Activated CD8-positive, alpha-beta memory T cell treated with anti-CD3 and anti-CD28 coated beads, Interleukin-2, amount 50 U/mL, for 48 hours (primary cell): ENCODE measurements around the gene TBC1D22A.

Experiments
- DNase-seq: peaks from one replicate; pipeline ENCODE4 v3.0.0-alpha.2; 2020

The TBC1D22A gene

GRCh38 chr22:47053013-47053725 is 290.7 kb downstream of the TBC1D22A start:
- DNase-seq: no peak

GRCh38 chr22:47053726-47054141 is 291.3 kb downstream of the TBC1D22A start:
- no peak for DNase-seq

- DNase-seq: no peak
Measured at GRCh38 chr22:47054231-47055072, 292.0 kb downstream of the TBC1D22A start.

- DNase-seq: no peak
Measured at GRCh38 chr22:47055073-47055355, 292.6 kb downstream of the TBC1D22A start.

GRCh38 chr22:47055461-47055860 is 293.0 kb downstream of the TBC1D22A start:
- no peak for DNase-seq

GRCh38 chr22:47055921-47056320 is 293.5 kb downstream of the TBC1D22A start:
- DNase-seq: no peak

- no peak for DNase-seq
Measured at GRCh38 chr22:47056361-47056760, 293.9 kb downstream of the TBC1D22A start.

GRCh38 chr22:47056776-47057470 is 294.5 kb downstream of the TBC1D22A start:
- DNase-seq: no peak

GRCh38 chr22:47057916-47058585 is 295.6 kb downstream of the TBC1D22A start:
- no peak for DNase-seq

GRCh38 chr22:47059076-47059475 is 296.6 kb downstream of the TBC1D22A start:
- DNase-seq: no peak

- no peak for DNase-seq
Measured at GRCh38 chr22:47059701-47060161, 297.3 kb downstream of the TBC1D22A start.

- DNase-seq: no peak
Measured at GRCh38 chr22:47060718-47061117, 298.3 kb downstream of the TBC1D22A start.

GRCh38 chr22:47061226-47061625 is 298.8 kb downstream of the TBC1D22A start:
- no peak for DNase-seq

GRCh38 chr22:47062126-47062525 is 299.7 kb downstream of the TBC1D22A start:
- DNase-seq: peak; percentile 18

GRCh38 chr22:47063071-47063509 is 300.6 kb downstream of the TBC1D22A start:
- DNase-seq: peak; percentile 43

GRCh38 chr22:47063606-47064005 is 301.2 kb downstream of the TBC1D22A start:
- peak; percentile 20 for DNase-seq

- DNase-seq: peak; percentile 36
Measured at GRCh38 chr22:47064016-47064415, 301.6 kb downstream of the TBC1D22A start.

GRCh38 chr22:47064416-47064815 is 302.0 kb downstream of the TBC1D22A start:
- DNase-seq: peak; percentile 13

- DNase-seq: peak; percentile 34
Measured at GRCh38 chr22:47065756-47066615, 303.5 kb downstream of the TBC1D22A start.

GRCh38 chr22:47066616-47066905 is 304.1 kb downstream of the TBC1D22A start:
- no peak for DNase-seq

- no peak for DNase-seq
Measured at GRCh38 chr22:47067321-47067890, 305.0 kb downstream of the TBC1D22A start.
